Common myeloid progenitor, CD34-positive (primary cell): ENCODE results near the gene YBX2.
"Not testable (repeated sequence)": the region's sequence is repeated elsewhere in the genome, so short reads cannot be mapped to it uniquely, and the experiment has no call there.

Experiments used
- CTCF ChIA-PET: fragments of 350-600 bp; sonication (Branson Sonifier 250); formaldehyde crosslinking; loops from one replicate; lab custom pipeline; 2021; ENCODE audit warnings: antibody characterized with exemption; lab: Charles Lee
- POLR2A ChIA-PET: fragments of 350-600 bp; sonication (Branson Sonifier 250); formaldehyde crosslinking; loops from one replicate; lab custom pipeline; 2021; ENCODE audit warnings: antibody characterized with exemption; lab: Charles Lee
- DNase-seq, 3 donors: peaks; one replicate each; pipeline versions ENCODE4 v3.0.0 to v3.0.0-alpha.2; 2013
- H3K27ac ChIP-seq, 2 experiments: 1 replicate in 1 of 2; 2 replicates in 1 of 2; pipeline ENCODE4 v1.7.0; 2013; ENCODE audit warnings: inconsistent platforms in 2 of 2, low read length in 2 of 2, mild to moderate bottlenecking in 2 of 2, low read depth in 1 of 2, moderate library complexity in 1 of 2; ENCODE audit not compliant: severe bottlenecking in 2 of 2, insufficient read depth in 1 of 2, poor library complexity in 1 of 2
- H3K27me3 ChIP-seq, 5 experiments: replicated peaks in 2 of 5; 1 replicate in 3 of 5; 2 replicates in 2 of 5; pipeline versions ENCODE4 v1.6.1 to v1.7.0; 2013; ENCODE audit warnings: low read length in 4 of 5, mild to moderate bottlenecking in 2 of 5, moderate library complexity in 2 of 5, inconsistent platforms in 1 of 5; ENCODE audit not compliant: insufficient read depth in 5 of 5, control insufficient read depth in 4 of 5
- H3K36me3 ChIP-seq, 4 experiments: 1 replicate in 2 of 4; 2 replicates in 2 of 4; pipeline versions ENCODE4 v1.6.1 to v1.7.0; 2013; ENCODE audit warnings: low read length in 3 of 4, control low read depth in 1 of 4, mild to moderate bottlenecking in 1 of 4; ENCODE audit not compliant: control insufficient read depth in 4 of 4, insufficient read depth in 4 of 4
- H3K4me1 ChIP-seq, 4 experiments: 1 replicate in 3 of 4; 2 replicates in 1 of 4; pipeline versions ENCODE4 v1.6.1 to v1.7.1; 2013; ENCODE audit warnings: low read length in 3 of 4, mild to moderate bottlenecking in 3 of 4, control low read depth in 1 of 4, inconsistent platforms in 1 of 4, moderate library complexity in 1 of 4; ENCODE audit not compliant: control insufficient read depth in 4 of 4, insufficient read depth in 4 of 4; ENCODE audit errors: control extremely low read depth in 1 of 4
- H3K4me3 ChIP-seq, 7 experiments: 1 replicate in 4 of 7; 2 replicates in 3 of 7; pipeline versions ENCODE4 v1.5.1 to v1.7.0; 2013; ENCODE audit warnings: mild to moderate bottlenecking in 7 of 7, low read length in 6 of 7, moderate library complexity in 6 of 7, inconsistent platforms in 2 of 7, low read depth in 2 of 7, control low read depth in 1 of 7; ENCODE audit not compliant: insufficient read depth in 4 of 7, control insufficient read depth in 1 of 7; ENCODE audit errors: extremely low read depth in 1 of 7
- H3K9me3 ChIP-seq, 5 experiments: 1 replicate in 4 of 5; 2 replicates in 1 of 5; pipeline versions ENCODE4 v1.6.1 to v1.7.1; 2013; ENCODE audit warnings: low read length in 4 of 5, mild to moderate bottlenecking in 2 of 5, inconsistent platforms in 1 of 5, low read depth in 1 of 5, moderate library complexity in 1 of 5; ENCODE audit not compliant: control insufficient read depth in 4 of 5, insufficient read depth in 2 of 5; ENCODE audit errors: control extremely low read depth in 1 of 5
- WGBS: methylation state at CpG from one replicate; pipeline ENCODE4 v1.1.5; 2013; ENCODE audit not compliant: insufficient coverage; 5-methylcytosine and 5-hydroxymethylcytosine counted together

YBX2 gene

DNA sequence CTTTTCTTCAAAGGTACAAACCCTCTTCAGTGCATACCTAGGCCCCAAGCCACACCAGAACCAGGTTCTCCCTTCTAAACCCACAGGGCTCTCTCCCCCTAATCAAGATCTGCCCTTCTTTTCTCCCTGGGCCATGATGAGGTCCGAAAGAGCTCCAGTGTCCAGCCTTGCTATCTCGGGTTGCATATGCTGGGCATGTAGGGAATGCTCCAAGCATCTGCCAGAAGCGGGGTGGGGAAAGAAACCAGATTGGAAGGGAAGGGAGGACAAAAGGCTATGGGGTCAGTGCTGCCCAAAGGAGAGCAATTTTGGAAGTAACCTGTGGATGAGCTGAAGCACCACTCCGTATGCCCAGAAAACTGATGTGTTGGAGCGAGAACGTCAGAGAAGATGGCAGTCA lies 45.2 kb downstream of the YBX2 start:
- ChIA-PET CTCF (interaction anchor here (0.8 to 3.9 kb wide), 6 partner anchors 9 to 34 kb away, joined by 3 to 31 read pairs (median 4); partner anchors contain the start of genes DVL2 and PHF23), POLR2A (interaction anchor here (0.6 kb wide), 1 partner anchor 106 kb away, joined by 3 read pairs; no protein-coding TSS in a partner anchor)
- Histone ChIP-seq H3K9me3 (no peaks in the 10 kb centered on the region), H3K4me1 (peaks cover 12 to 36% (median 30%) of the 10 kb centered on the region in 4 experiments), H3K36me3 (peaks cover 8 to 26% (median 21%) of the 10 kb centered on the region in 4 experiments), H3K4me3 (peak overlapping the region in 1 of 7 experiments; percentile 94), H3K27me3 (no peaks in the 10 kb centered on the region), H3K27ac (peak overlapping the region; percentile 22 to 99)
- no peak for DNase-seq
- WGBS = 100% methylated on average over 5 of the region's 6 CpGs

DNA sequence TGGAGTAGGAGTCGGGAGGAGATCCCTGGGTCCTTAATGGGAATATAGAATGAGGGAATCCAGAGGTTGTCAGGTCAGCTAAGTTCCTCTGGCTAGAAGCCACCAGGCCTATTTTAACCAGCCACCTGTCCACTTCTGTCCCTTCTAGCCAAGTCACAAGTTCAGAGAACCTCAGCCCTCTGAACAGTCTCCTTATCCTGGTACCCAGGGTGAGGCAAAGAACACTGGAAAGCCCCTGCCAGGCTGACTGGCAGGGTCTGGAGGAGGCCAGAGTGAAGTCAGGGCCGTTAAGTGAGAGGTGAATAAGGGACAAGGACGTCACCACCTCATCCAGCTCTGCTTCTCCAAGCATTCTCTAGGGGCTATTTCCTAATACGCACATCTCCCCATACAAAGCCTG lies 45.6 kb downstream of the YBX2 start:
- WGBS = 100% methylated on average over 1 of the region's 4 CpGs
- Histone ChIP-seq H3K27me3 (no peaks in the 10 kb centered on the region), H3K27ac (peak overlapping the region; percentile 22 to 99), H3K4me3 (no peak overlapping the region), H3K4me1 (peaks cover 12 to 36% (median 30%) of the 10 kb centered on the region in 4 experiments), H3K36me3 (peaks cover 6 to 27% (median 20%) of the 10 kb centered on the region in 4 experiments), H3K9me3 (no peaks in the 10 kb centered on the region)
- no peak for DNase-seq
- ChIA-PET CTCF (interaction anchor here (0.8 to 3.9 kb wide), 6 partner anchors 9 to 34 kb away, joined by 3 to 31 read pairs (median 4); partner anchors contain the start of genes DVL2 and PHF23), POLR2A (no interaction called here)

DNA sequence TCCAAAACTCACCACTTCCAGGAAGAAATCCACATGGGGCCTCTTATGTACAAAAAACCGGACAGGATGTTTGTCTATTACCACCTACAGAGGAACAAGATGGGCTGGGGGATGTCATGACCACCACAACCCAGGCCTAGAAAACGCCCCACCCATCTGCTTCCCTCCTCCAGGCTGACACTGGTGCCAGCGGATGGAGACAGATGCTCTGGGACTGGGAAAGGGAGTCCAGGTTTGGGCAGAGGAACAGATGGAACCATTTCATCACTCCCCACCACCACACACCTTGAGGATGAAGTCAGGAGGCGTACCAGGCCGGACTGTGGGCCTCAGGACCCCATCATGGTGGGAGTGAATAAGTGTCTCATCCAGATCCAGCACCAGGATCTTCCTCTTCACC lies 47.7 kb downstream of the YBX2 start:
- H3K4me3 ChIP-seq = no peak overlapping the region
- POLR2A ChIA-PET = no interaction called here
- no peak for DNase-seq
- H3K9me3 ChIP-seq = no peaks in the 10 kb centered on the region
- H3K4me1 ChIP-seq = peaks cover 7 to 37% (median 28%) of the 10 kb centered on the region in 4 experiments
- WGBS = 100% methylated on average over 3 of the region's 5 CpGs
- CTCF ChIA-PET = interaction anchor here (1.6 kb wide), 1 partner anchor 50 kb away, joined by 4 read pairs; no protein-coding TSS in a partner anchor
- H3K27me3 ChIP-seq = no peaks in the 10 kb centered on the region
- H3K36me3 ChIP-seq = peaks cover 6 to 34% (median 20%) of the 10 kb centered on the region in 4 experiments
- no peak overlapping the region for H3K27ac ChIP-seq

DNA sequence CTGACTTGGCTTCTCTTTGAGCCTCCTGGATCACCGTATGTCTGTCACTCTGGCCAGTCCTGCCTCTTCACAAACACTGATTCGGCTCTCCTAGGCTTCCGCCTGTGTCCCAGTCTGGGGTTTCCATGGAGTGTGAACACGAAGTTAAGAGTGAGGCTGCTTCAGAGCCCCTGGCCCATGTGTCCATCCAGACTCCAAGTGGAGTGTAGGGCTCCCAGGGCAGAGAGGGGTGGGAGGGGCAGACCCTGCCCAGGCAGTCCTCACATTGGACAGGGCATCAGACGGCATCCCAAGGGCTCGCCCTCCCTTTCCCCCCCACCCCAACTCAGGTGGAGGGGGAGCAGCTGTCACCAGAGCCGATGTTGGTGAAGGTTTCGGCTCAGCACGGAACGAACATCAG lies 50.6 kb downstream of the YBX2 start:
- peaks cover 10 to 44% (median 23%) of the 10 kb centered on the region in 4 experiments for H3K36me3 ChIP-seq
- H3K27me3 ChIP-seq, H3K4me3 ChIP-seq, H3K9me3 ChIP-seq, POLR2A ChIA-PET, DNase-seq: not testable (repeated sequence)
- H3K27ac ChIP-seq = peak overlapping the region in 1 of 2 experiments; percentile 27
- 96% methylated on average over 5 of the region's 10 CpGs for WGBS
- CTCF ChIA-PET = interaction anchor here (1.0 to 4.8 kb wide), 2 partner anchors 11 to 24 kb away, joined by 3 to 34 read pairs; partner anchors contain the start of genes ACADVL and DLG4
- peaks cover 16 to 37% (median 30%) of the 10 kb centered on the region in 4 experiments for H3K4me1 ChIP-seq

DNA sequence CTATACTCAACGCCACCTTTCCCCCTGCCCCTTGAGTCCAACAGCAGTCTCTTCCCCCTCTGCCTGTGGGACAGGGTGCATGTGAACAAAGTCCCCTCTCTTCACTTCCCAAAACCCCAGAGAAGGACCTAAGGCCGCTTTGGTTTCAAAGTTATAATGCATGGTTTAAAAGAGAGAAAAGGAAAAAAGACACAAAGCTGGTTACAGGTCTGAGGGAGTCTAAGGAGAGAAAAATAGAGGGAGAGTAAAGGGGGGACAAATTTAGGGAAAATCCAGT lies 51.0 kb downstream of the YBX2 start:
- CTCF ChIA-PET = interaction anchor here (0.6 to 4.8 kb wide), 7 partner anchors 8 to 333 kb away, joined by 3 to 34 read pairs (median 4); partner anchors contain the start of genes ACADVL, CTDNEP1, DLG4 and DVL2
- Histone ChIP-seq H3K27me3 (no peaks in the 10 kb centered on the region), H3K36me3 (peaks cover 10 to 44% (median 23%) of the 10 kb centered on the region in 4 experiments), H3K9me3 (no peaks in the 10 kb centered on the region), H3K4me3 (peak overlapping the region in 6 of 7 experiments; percentile 64 to 100 (median 94)), H3K4me1 (peaks cover 16 to 33% (median 29%) of the 10 kb centered on the region in 4 experiments), H3K27ac (peak overlapping the region; percentile 98)
- POLR2A ChIA-PET = interaction anchor here (1.2 kb wide), 1 partner anchor 9 kb away, joined by 4 read pairs; the partner anchor contains the start of gene DVL2
- 86% methylated on average over 1 of the region's 2 CpGs for WGBS
- DNase-seq = no peak

DNA sequence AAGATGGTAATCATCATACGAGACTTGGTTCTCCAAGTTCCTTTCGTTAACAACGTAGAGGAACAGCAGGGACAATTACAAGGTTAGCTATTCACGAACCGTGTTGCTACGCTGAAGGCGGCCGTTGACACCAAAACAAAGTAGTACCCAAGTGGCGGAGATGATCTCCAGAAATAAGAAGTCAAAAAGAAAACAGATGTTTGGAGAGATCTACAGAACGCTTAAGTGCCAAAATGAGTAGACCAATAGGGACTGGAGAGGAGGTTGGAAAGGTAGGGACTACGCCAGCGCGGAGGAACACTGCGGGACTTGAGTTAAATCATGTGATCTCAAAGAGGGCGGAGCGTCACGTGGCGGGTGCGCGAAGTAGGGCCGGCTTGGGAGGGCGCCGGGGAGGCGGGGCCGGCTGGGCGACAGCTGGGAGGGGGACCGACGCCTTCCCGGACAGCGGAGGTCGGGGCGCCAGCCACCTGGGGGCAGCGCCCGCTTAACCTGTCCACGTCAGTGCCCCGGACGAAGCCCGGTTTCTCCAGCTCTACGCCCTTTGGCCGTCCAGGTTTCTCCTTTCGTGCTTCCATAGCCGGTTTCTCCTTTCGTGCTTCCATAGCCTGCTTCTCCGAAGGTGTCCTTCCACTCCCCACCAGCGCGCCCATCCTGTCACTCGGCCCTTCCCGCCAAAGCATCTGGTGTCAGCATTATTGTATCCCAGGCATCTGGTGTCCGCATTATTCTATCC lies 51.6 kb downstream of the YBX2 start:
- Histone ChIP-seq H3K27me3 (no peaks in the 10 kb centered on the region), H3K4me3 (peak overlapping the region; percentile 91 to 100 (median 96)), H3K27ac (peak overlapping the region; percentile 98), H3K36me3 (peaks cover 10 to 44% (median 23%) of the 10 kb centered on the region in 4 experiments), H3K9me3 (no peaks in the 10 kb centered on the region), H3K4me1 (peaks cover 16 to 33% (median 29%) of the 10 kb centered on the region in 4 experiments)
- 1% methylated on average over 49 of the region's 49 CpGs for WGBS
- ChIA-PET CTCF (interaction anchor here (0.6 to 4.8 kb wide), 9 partner anchors 8 to 332 kb away, joined by 3 to 34 read pairs (median 3); partner anchors contain the start of genes ACADVL, CTDNEP1, DLG4 and DVL2), POLR2A (interaction anchor here (0.6 to 1.2 kb wide), 4 partner anchors 9 to 318 kb away, joined by 3 to 12 read pairs (median 4); partner anchors contain the start of genes ACADVL, CTDNEP1, DLG4 and DVL2)
- DNase-seq = peak; percentile 97 to 98 (median 97)
